ENCODE results near the gene CNIH4.

CNIH4 gene

GRCh38 chr1:224358237-224358636, 1.6 kb downstream of the CNIH4 start:
- TF ChIP-seq, protein P1, sequence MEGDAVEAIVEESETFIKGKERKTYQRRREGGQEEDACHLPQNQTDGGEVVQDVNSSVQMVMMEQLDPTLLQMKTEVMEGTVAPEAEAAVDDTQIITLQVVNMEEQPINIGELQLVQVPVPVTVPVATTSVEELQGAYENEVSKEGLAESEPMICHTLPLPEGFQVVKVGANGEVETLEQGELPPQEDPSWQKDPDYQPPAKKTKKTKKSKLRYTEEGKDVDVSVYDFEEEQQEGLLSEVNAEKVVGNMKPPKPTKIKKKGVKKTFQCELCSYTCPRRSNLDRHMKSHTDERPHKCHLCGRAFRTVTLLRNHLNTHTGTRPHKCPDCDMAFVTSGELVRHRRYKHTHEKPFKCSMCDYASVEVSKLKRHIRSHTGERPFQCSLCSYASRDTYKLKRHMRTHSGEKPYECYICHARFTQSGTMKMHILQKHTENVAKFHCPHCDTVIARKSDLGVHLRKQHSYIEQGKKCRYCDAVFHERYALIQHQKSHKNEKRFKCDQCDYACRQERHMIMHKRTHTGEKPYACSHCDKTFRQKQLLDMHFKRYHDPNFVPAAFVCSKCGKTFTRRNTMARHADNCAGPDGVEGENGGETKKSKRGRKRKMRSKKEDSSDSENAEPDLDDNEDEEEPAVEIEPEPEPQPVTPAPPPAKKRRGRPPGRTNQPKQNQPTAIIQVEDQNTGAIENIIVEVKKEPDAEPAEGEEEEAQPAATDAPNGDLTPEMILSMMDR (IDR thresholded peaks at IDR 0.05; ENCODE audit: low read depth, low read length) = no peak
- TF ChIP-seq, protein P2, sequence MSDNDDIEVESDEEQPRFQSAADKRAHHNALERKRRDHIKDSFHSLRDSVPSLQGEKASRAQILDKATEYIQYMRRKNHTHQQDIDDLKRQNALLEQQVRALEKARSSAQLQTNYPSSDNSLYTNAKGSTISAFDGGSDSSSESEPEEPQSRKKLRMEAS (IDR thresholded peaks at IDR 0.05; ENCODE audit: low read depth, low read length) = no peak
- peak; percentile 46 for DNase-seq (ENCODE audit: low read depth)
- H3K4me3 ChIP-seq (ENCODE audit: low read depth, low read length) = peak overlapping the region; percentile 88

- no peak for TF ChIP-seq MYC (IDR thresholded peaks at IDR 0.05; ENCODE audit: low read depth, low read length)
- TF ChIP-seq, protein P1 (IDR thresholded peaks at IDR 0.05; ENCODE audit: low read depth, low read length) = no peak
- no peak for DNase-seq (ENCODE audit: low read depth)
- H3K4me3 ChIP-seq (ENCODE audit: low read depth, low read length) = no peak overlapping the region
Measured at GRCh38 chr1:224359207-224359606, 2.5 kb downstream of the CNIH4 start.

- no peak overlapping the region for H3K4me3 ChIP-seq (ENCODE audit: low read depth, low read length)
- TF ChIP-seq, protein P2 (IDR thresholded peaks at IDR 0.05; ENCODE audit: low read depth, low read length) = no peak
- no peak for TF ChIP-seq POLR2A (IDR thresholded peaks at IDR 0.05; ENCODE audit: extremely low read depth, insufficient read length)
- no peak for TF ChIP-seq MYC (IDR thresholded peaks at IDR 0.05; ENCODE audit: low read depth, low read length)
- TF ChIP-seq, protein P1 (IDR thresholded peaks at IDR 0.05; ENCODE audit: low read depth, low read length) = no peak
- DNase-seq (ENCODE audit: low read depth) = no peak
Measured at GRCh38 chr1:224368409-224368808, 11.7 kb downstream of the CNIH4 start.

- no peak for DNase-seq (ENCODE audit: low read depth)
- H3K4me3 ChIP-seq (ENCODE audit: low read depth, low read length) = no peak overlapping the region
- TF ChIP-seq, protein P1 (IDR thresholded peaks at IDR 0.05; ENCODE audit: low read depth, low read length) = no peak
- TF ChIP-seq POLR2A (IDR thresholded peaks at IDR 0.05; ENCODE audit: extremely low read depth, insufficient read length) (no peak), MYC (IDR thresholded peaks at IDR 0.05; ENCODE audit: low read depth, low read length) (no peak)
- TF ChIP-seq, protein P2 (IDR thresholded peaks at IDR 0.05; ENCODE audit: low read depth, low read length) = no peak
Measured at GRCh38 chr1:224373008-224373590, 16.4 kb downstream of the CNIH4 start.

DNA sequence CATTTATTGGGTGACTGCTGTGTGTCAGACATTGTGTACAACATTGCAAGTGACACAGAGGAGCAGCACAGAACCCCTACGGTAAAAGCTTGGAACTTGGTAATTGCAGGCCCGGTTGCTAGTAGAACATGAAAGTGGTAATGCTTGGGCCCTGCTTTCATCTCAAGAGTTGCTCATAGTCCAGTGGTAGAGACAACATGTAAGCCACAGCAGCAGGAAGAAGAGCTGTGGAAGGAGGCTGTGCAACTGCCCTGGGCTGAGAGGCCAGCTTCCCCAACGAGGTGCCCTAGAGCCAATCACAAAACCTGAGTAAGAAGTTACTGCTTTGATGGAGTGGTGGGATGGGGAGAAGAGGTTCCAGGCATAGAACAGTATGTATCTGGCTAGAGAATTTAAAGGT, 18.4 kb downstream of the CNIH4 start:
- TF ChIP-seq, protein P2 (IDR thresholded peaks at IDR 0.05; ENCODE audit: low read depth, low read length) = no peak
- TF ChIP-seq POLR2A (IDR thresholded peaks at IDR 0.05; ENCODE audit: extremely low read depth, insufficient read length) = no peak
- TF ChIP-seq, protein P1 (IDR thresholded peaks at IDR 0.05; ENCODE audit: low read depth, low read length) = no peak
- no peak for TF ChIP-seq MYC (IDR thresholded peaks at IDR 0.05; ENCODE audit: low read depth, low read length)
- no peak overlapping the region for H3K4me3 ChIP-seq (ENCODE audit: low read depth, low read length)
- DNase-seq (ENCODE audit: low read depth) = peak; percentile 19

DNA sequence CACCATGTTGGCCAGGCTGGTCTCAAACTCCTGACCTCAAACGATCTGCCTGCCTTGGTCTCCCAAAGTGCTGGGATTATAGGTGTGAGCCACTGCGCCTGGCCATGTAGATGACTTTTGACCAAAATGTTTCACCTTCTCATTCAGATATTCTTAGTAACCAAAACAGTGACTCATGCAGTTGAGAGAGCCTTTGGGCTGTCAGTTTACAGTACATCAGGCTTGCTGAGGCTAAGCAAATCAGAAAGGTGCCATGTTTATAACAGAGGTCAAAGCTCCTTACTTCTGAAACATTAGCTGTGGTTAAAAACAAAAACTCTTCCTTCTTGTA, 21.0 kb downstream of the CNIH4 start:
- no peak overlapping the region for H3K4me3 ChIP-seq (ENCODE audit: low read depth, low read length)
- no peak for TF ChIP-seq POLR2A (IDR thresholded peaks at IDR 0.05; ENCODE audit: extremely low read depth, insufficient read length)
- DNase-seq (ENCODE audit: low read depth) = peak; percentile 67
